ENCODE results near the gene TRPM1. TPM values are rescaled to one million over a fixed set of nuclear protein-coding genes. Genes with fewer than 3 reads are reported as not detected.

TRPM1 gene
- polyA plus RNA-seq, 3 donors = 0.03 to 0.04 TPM; not detected in 1

- Histone ChIP-seq H3K27ac (ENCODE audit: low read depth in 1 of 2, low read length in 2 of 2) (no peak overlapping the region), H2AFZ (ENCODE audit: insufficient read depth, low read depth, low read length, poor library complexity, severe bottlenecking) (no peak overlapping the region), H3K4me1 (ENCODE audit: control insufficient read depth in 1 of 2, insufficient read depth in 2 of 2, low read length in 2 of 2) (peaks cover 4 to 11% of the 10 kb centered on the region in 2 donors), H3K4me2 (replicated peaks; ENCODE audit: extremely low read depth, low read length, poor library complexity, severe bottlenecking) (no peak overlapping the region), H3K9ac (ENCODE audit: insufficient read depth, low read length, poor library complexity, severe bottlenecking) (no peak overlapping the region), H3K9me3 (replicated peaks in 1 of 2; ENCODE audit: control insufficient read depth in 1 of 2, insufficient read depth in 1 of 2, low read length in 2 of 2) (peaks cover 5 to 26% of the 10 kb centered on the region in 2 donors), H3K36me3 (replicated peaks in 1 of 2; ENCODE audit: control insufficient read depth in 1 of 2, insufficient read depth in 2 of 2, low read length in 2 of 2) (no peaks in the 10 kb centered on the region), H3K79me2 (ENCODE audit: insufficient read depth, low read length) (no peaks in the 10 kb centered on the region), H3K27me3 (ENCODE audit: control insufficient read depth in 2 of 2, insufficient read depth in 2 of 2, low read length in 2 of 2) (no peaks in the 10 kb centered on the region), H4K20me1 (ENCODE audit: insufficient read depth, low read length) (no peaks in the 10 kb centered on the region), H3K4me3 (replicated peaks in 1 of 3; ENCODE audit: low read depth in 2 of 3, low read length in 3 of 3) (no peak overlapping the region)
- no peak for DNase-seq
- peaks cover 12% of the 10 kb centered on the region for H3K4me1 Mint-ChIP-seq
- no peak for TF ChIP-seq CTCF (IDR thresholded peaks at IDR 0.05)
- peaks cover 0 to 2% (median 0%) of the 10 kb centered on the region in 3 donors for H3K27me3 Mint-ChIP-seq (ENCODE audit: low read depth in 3 of 3)
- 100% methylated on average over 1 of the region's 5 CpGs for WGBS (ENCODE audit: insufficient coverage)
- intact Hi-C loops (cut with micrococcal nuclease) = no loop called here
- no peak overlapping the region for H3K27ac Mint-ChIP-seq
- H3K4me3 Mint-ChIP-seq = no peak overlapping the region
- no peaks in the 10 kb centered on the region for H3K36me3 Mint-ChIP-seq
- peaks cover 9 to 27% (median 20%) of the 10 kb centered on the region in 7 donors for H3K9me3 Mint-ChIP-seq
These were observed 32.4 kb upstream of the TRPM1 start for GRCh38 chr15:31133890-31134289.

GRCh38 chr15:31131853-31132375, 30.4 kb upstream of the TRPM1 start:
- Mint-ChIP-seq H3K4me3 (no peak overlapping the region), H3K27ac (no peak overlapping the region), H3K9me3 (peaks cover 9 to 27% (median 19%) of the 10 kb centered on the region in 7 donors), H3K27me3 (ENCODE audit: low read depth in 3 of 3) (peaks cover 0 to 3% (median 2%) of the 10 kb centered on the region in 3 donors), H3K4me1 (peaks cover 12% of the 10 kb centered on the region), H3K36me3 (no peaks in the 10 kb centered on the region)
- intact Hi-C loops (cut with micrococcal nuclease) = no loop called here
- DNase-seq = no peak
- Histone ChIP-seq H3K4me3 (replicated peaks in 1 of 3; ENCODE audit: low read depth in 2 of 3, low read length in 3 of 3) (no peak overlapping the region), H3K27ac (ENCODE audit: low read depth in 1 of 2, low read length in 2 of 2) (no peak overlapping the region), H3K79me2 (ENCODE audit: insufficient read depth, low read length) (no peaks in the 10 kb centered on the region), H2AFZ (ENCODE audit: insufficient read depth, low read depth, low read length, poor library complexity, severe bottlenecking) (no peak overlapping the region), H3K36me3 (replicated peaks in 1 of 2; ENCODE audit: control insufficient read depth in 1 of 2, insufficient read depth in 2 of 2, low read length in 2 of 2) (no peaks in the 10 kb centered on the region), H3K4me2 (replicated peaks; ENCODE audit: extremely low read depth, low read length, poor library complexity, severe bottlenecking) (no peak overlapping the region), H3K9me3 (replicated peaks in 1 of 2; ENCODE audit: control insufficient read depth in 1 of 2, insufficient read depth in 1 of 2, low read length in 2 of 2) (peaks cover 5 to 23% of the 10 kb centered on the region in 2 donors), H3K4me1 (ENCODE audit: control insufficient read depth in 1 of 2, insufficient read depth in 2 of 2, low read length in 2 of 2) (peaks cover 4 to 12% of the 10 kb centered on the region in 2 donors), H3K27me3 (ENCODE audit: control insufficient read depth in 2 of 2, insufficient read depth in 2 of 2, low read length in 2 of 2) (no peaks in the 10 kb centered on the region), H4K20me1 (ENCODE audit: insufficient read depth, low read length) (no peaks in the 10 kb centered on the region), H3K9ac (ENCODE audit: insufficient read depth, low read length, poor library complexity, severe bottlenecking) (no peak overlapping the region)
- 95% methylated on average over 12 of the region's 12 CpGs for WGBS (ENCODE audit: insufficient coverage)
- no peak for TF ChIP-seq CTCF (IDR thresholded peaks at IDR 0.05)
